ENCODE measurements around the gene SLC14A1.

The SLC14A1 gene

GRCh38 chr18:45690975-45691815 is 32.8 kb upstream of the SLC14A1 start:
- peak; percentile 61 for DNase-seq (ENCODE audit: extremely low read depth, low read depth)
- TF ChIP-seq CTCF (IDR thresholded peaks at IDR 0.05; ENCODE audit: low read depth, low read length, missing control alignments): peak; percentile 78
- H3K4me3 ChIP-seq (replicated peaks; ENCODE audit: low read depth, low read length): no peak overlapping the region

GRCh38 chr18:45691816-45692179 is 32.2 kb upstream of the SLC14A1 start:
- TF ChIP-seq CTCF (IDR thresholded peaks at IDR 0.05; ENCODE audit: low read depth, low read length, missing control alignments): no peak
- no peak for DNase-seq (ENCODE audit: extremely low read depth, low read depth)
- no peak overlapping the region for H3K4me3 ChIP-seq (replicated peaks; ENCODE audit: low read depth, low read length)

GRCh38 chr18:45702708-45703265 is 21.2 kb upstream of the SLC14A1 start:
- TF ChIP-seq CTCF (IDR thresholded peaks at IDR 0.05; ENCODE audit: low read depth, low read length, missing control alignments): no peak
- DNase-seq (ENCODE audit: extremely low read depth, low read depth): no peak
- no peak overlapping the region for H3K4me3 ChIP-seq (replicated peaks; ENCODE audit: low read depth, low read length)

- DNase-seq (ENCODE audit: extremely low read depth, low read depth): no peak
- no peak overlapping the region for H3K4me3 ChIP-seq (replicated peaks; ENCODE audit: low read depth, low read length)
- TF ChIP-seq CTCF (IDR thresholded peaks at IDR 0.05; ENCODE audit: low read depth, low read length, missing control alignments): no peak
Observed at GRCh38 chr18:45708831-45709230, 15.2 kb upstream of the SLC14A1 start.

- H3K4me3 ChIP-seq (replicated peaks; ENCODE audit: low read depth, low read length): no peak overlapping the region
- TF ChIP-seq CTCF (IDR thresholded peaks at IDR 0.05; ENCODE audit: low read depth, low read length, missing control alignments): no peak
- DNase-seq (ENCODE audit: extremely low read depth, low read depth): no peak
Observed at GRCh38 chr18:45712061-45712460, 11.9 kb upstream of the SLC14A1 start.

GRCh38 chr18:45713239-45713638 is 10.7 kb upstream of the SLC14A1 start:
- no peak overlapping the region for H3K4me3 ChIP-seq (replicated peaks; ENCODE audit: low read depth, low read length)
- no peak for TF ChIP-seq CTCF (IDR thresholded peaks at IDR 0.05; ENCODE audit: low read depth, low read length, missing control alignments)
- no peak for DNase-seq (ENCODE audit: extremely low read depth, low read depth)
